ENCODE data around the gene MYO10.

DNA sequence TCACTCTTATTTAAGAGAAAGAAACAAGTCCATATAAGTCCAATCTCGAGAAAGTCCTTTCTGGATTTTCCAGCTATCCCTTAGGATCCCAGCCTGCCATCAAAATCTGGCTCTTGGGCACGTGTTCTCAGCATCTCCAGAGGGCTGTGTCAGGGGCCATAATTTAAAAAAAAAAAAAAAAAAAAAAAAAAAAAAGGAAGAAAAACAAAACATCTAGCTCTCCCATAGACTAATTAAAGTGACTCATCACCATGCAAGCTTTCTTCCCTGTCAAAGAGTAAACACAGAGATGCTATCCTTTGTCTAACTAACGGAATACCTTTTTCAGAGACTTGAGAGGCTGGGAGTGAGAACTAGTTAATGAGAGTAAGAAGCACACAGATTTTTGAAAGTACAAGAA lies 44.9 kb upstream of the MYO10 start:
- TF ChIP-seq NFRKB (IDR thresholded peaks at IDR 0.05) (no peak), SUZ12 (IDR thresholded peaks at IDR 0.05) (no peak), BHLHE40 (IDR thresholded peaks at IDR 0.05; ENCODE audit: borderline replicate concordance) (no peak)
